Stomach (tissue), 9 donors: Measurements from ENCODE around the gene TEX51. TPM values are rescaled to one million over a fixed set of nuclear protein-coding genes. Genes with fewer than 3 reads are reported as not detected.

Source experiments
- DNase-seq, 2 donors: peaks; one replicate each; pipeline versions ENCODE4 v3.0.0 to v3.0.0-alpha.2; 2013 to 2019
- H3K27ac ChIP-seq, 5 donors: fragments of 200-600 bp in 4 of 5; sonication (generic) in 4 of 5; one replicate each; pipeline ENCODE4 v1.5.1; 2013 to 2019; ENCODE audit warnings: mild to moderate bottlenecking in 1 of 5, moderate library complexity in 1 of 5
- H3K27me3 ChIP-seq, 3 donors: fragments of 200-600 bp; sonication (generic); one replicate each; pipeline ENCODE4 v1.5.1; 2017 to 2019; ENCODE audit warnings: mixed run types in 1 of 3
- H3K36me3 ChIP-seq, 4 donors: fragments of 200-600 bp; sonication (generic); 1 replicate in 3 of 4; 2 replicates in 1 of 4; pipeline ENCODE4 v1.5.1; 2016 to 2019
- H3K4me1 ChIP-seq, 4 donors: fragments of 200-600 bp; sonication (generic); one replicate each; pipeline ENCODE4 v1.5.1; 2016 to 2019
- H3K4me3 ChIP-seq, 4 donors: fragments of 200-600 bp; sonication (generic) in 3 of 4; one replicate each; pipeline ENCODE4 v1.5.1; 2016 to 2019; ENCODE audit warnings: mild to moderate bottlenecking in 1 of 4
- H3K9me3 ChIP-seq, 4 donors: fragments of 200-600 bp; sonication (generic); one replicate each; pipeline ENCODE4 v1.5.1; 2016 to 2019
- EP300 ChIP-seq: sonication (generic); formaldehyde crosslinking; IDR thresholded peaks from one replicate; pipeline ENCODE4 v1.6.1; 2017; ENCODE audit warnings: antibody characterized with exemption
- POLR2A ChIP-seq, 4 donors: fragments of 450-650 bp; IDR thresholded peaks; one replicate each; pipeline ENCODE4 v1.6.1; 2016; ENCODE audit warnings: antibody characterized with exemption in 4 of 4, control low read depth in 2 of 4, mild to moderate bottlenecking in 1 of 4, moderate library complexity in 1 of 4
- POLR2AphosphoS5 ChIP-seq, 3 donors: sonication (generic); formaldehyde crosslinking; IDR thresholded peaks; one replicate each; pipeline ENCODE4 v1.6.1; 2016; ENCODE audit warnings: antibody characterized with exemption in 3 of 3
- WGBS, 5 donors: extraction: QIAGEN DNeasy Blood & Tissue Kit in 3 of 5; methylation state at CpG; one replicate each; pipeline versions ENCODE4 v1.1.5 to v1.1.7; 2013 to 2018; 5-methylcytosine and 5-hydroxymethylcytosine counted together
- intact Hi-C: fragments of 100-400 bp; cut with DNase I; formaldehyde crosslinking; loops from one replicate; pipeline ENCODE4 v1.15.1; 2023; ENCODE audit warnings: low total_unique reads
- polyA plus RNA-seq, 3 donors: library from polyadenylated mRNA; stranded (reverse); fragments of 200-250 nt; gene quantifications; one replicate each; pipeline ENCODE4 v1.2.3, GENCODE V29; 2013
- total RNA-seq, 5 donors: library from RNA; depleted of rRNA; stranded (reverse); fragments of >200 nt; gene quantifications; one replicate each; pipeline versions ENCODE4 v1.1.0 to v1.2.3, GENCODE V29; 2014 to 2016
- TF ChIP-seq, protein P1 (sequence below), 7 experiments: fragments of 450-650 bp in 4 of 7; fragments of 200-600 bp in 3 of 7; sonication (generic) in 3 of 7; IDR thresholded peaks; one replicate each; pipeline ENCODE4 v1.5.1; 2016 to 2019; ENCODE audit warnings: antibody characterized with exemption in 7 of 7, control low read depth in 2 of 7, mild to moderate bottlenecking in 1 of 7
- donor health status: healthy with polysubstance abuse.
- donor health status: Bipolar disorder and iron deficiency.
- donor health status: healthy.

The TEX51 gene
- total and polyA plus RNA-seq, 8 donors: not detected

DNA sequence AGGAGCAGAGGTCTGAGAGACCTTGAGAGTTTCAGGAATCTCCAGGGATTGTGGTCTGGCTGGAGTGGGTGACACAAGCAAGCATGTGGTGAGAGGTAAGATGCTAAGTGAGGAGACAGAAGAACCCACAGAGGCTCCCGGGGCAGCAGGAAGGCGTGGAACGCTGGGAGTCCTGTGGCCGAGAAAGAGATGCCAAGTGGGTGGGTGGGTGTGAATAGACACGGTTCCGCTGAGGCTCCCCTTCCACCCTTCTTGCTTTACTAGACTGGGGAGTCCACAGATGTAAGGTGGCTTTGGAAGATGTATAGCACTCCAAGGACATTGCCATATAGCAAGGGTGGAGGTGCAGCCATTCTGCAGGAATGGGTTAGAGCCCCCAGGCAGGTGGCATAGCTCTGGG is 4.2 kb downstream of the TEX51 start:
- Histone ChIP-seq H3K4me3 (no peak overlapping the region), H3K4me1 (no peaks in the 10 kb centered on the region), H3K27me3 (peaks cover 0 to 14% (median 0%) of the 10 kb centered on the region in 3 donors), H3K9me3 (peaks cover 0 to 14% (median 9%) of the 10 kb centered on the region in 4 donors), H3K36me3 (no peaks in the 10 kb centered on the region), H3K27ac (no peak overlapping the region)
- TF ChIP-seq POLR2A (IDR thresholded peaks at IDR 0.05) (no peak), EP300 (no peak), POLR2AphosphoS5 (IDR thresholded peaks at IDR 0.05) (no peak)
- TF ChIP-seq, protein P1, sequence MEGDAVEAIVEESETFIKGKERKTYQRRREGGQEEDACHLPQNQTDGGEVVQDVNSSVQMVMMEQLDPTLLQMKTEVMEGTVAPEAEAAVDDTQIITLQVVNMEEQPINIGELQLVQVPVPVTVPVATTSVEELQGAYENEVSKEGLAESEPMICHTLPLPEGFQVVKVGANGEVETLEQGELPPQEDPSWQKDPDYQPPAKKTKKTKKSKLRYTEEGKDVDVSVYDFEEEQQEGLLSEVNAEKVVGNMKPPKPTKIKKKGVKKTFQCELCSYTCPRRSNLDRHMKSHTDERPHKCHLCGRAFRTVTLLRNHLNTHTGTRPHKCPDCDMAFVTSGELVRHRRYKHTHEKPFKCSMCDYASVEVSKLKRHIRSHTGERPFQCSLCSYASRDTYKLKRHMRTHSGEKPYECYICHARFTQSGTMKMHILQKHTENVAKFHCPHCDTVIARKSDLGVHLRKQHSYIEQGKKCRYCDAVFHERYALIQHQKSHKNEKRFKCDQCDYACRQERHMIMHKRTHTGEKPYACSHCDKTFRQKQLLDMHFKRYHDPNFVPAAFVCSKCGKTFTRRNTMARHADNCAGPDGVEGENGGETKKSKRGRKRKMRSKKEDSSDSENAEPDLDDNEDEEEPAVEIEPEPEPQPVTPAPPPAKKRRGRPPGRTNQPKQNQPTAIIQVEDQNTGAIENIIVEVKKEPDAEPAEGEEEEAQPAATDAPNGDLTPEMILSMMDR (IDR thresholded peaks at IDR 0.05): no peak
- DNase-seq: no peak
- intact Hi-C loops: no loop called here
- WGBS, 5 donors: 78 to 94% (median 89%) methylated on average over 6 of the region's 6 CpGs

DNA sequence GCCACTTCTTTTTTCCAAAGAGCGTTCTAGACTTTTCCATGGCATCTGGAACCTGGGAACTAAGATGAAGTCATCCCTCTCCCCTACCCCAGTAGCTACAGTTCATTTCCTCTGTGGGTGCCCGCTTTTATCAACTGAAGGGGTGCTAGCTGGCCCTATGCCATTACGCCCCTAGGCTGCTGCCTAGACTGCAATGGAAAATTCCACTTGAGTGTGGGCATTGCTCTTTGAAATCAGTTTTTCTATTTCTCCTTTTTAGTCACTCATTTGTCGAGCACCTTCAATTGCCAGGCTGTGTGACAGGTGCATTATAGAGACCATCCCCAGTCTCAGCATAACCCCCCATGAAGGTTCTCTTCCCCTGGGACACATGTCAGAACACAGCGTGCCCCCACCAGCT is 7.3 kb downstream of the TEX51 start:
- H3K27ac ChIP-seq: no peak overlapping the region
- H3K4me1 ChIP-seq: peaks cover 0 to 10% (median 0%) of the 10 kb centered on the region in 4 donors
- peaks cover 0 to 15% (median 0%) of the 10 kb centered on the region in 3 donors for H3K27me3 ChIP-seq
- WGBS, 5 donors: 76 to 88% (median 81%) methylated on average over 5 of the region's 5 CpGs
- H3K4me3 ChIP-seq: no peak overlapping the region
- intact Hi-C loops: no loop called here
- H3K36me3 ChIP-seq: no peaks in the 10 kb centered on the region
- peak in 1 of 2 donors; percentile 1 for DNase-seq
- peaks cover 0 to 14% (median 9%) of the 10 kb centered on the region in 4 donors for H3K9me3 ChIP-seq
- TF ChIP-seq, protein P1 (IDR thresholded peaks at IDR 0.05): no peak
- TF ChIP-seq EP300 (no peak), POLR2AphosphoS5 (IDR thresholded peaks at IDR 0.05) (no peak), POLR2A (IDR thresholded peaks at IDR 0.05) (no peak)

DNA sequence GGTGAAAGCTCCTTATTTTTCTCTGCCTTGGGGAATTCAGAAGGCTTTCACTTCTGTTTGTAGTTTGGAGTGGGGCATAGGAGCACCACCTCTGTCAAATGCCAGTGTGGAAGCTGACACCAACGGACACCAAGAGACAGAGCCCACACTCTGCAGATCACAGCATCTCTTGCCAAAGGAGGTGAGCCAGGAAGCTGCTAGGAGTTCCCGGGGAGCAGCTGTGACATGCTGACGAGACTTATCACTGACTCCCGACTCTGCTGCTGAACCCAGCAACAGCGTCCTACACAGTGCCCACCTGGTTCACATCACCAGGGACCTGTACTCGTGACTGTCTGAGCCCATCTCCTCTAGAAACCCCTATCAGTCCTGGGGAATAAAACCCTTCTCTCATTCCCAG is 8.1 kb downstream of the TEX51 start:
- no peak overlapping the region for H3K4me3 ChIP-seq
- TF ChIP-seq POLR2AphosphoS5 (IDR thresholded peaks at IDR 0.05) (no peak), POLR2A (IDR thresholded peaks at IDR 0.05) (no peak), EP300 (no peak)
- TF ChIP-seq, protein P1 (IDR thresholded peaks at IDR 0.05): no peak
- DNase-seq: no peak
- no peaks in the 10 kb centered on the region for H3K36me3 ChIP-seq
- no peak overlapping the region for H3K27ac ChIP-seq
- 60 to 74% (median 63%) methylated on average over 6 of the region's 6 CpGs for WGBS, 5 donors
- H3K9me3 ChIP-seq: peaks cover 0 to 14% (median 9%) of the 10 kb centered on the region in 4 donors
- peaks cover 0 to 10% (median 0%) of the 10 kb centered on the region in 4 donors for H3K4me1 ChIP-seq
- H3K27me3 ChIP-seq: peaks cover 0 to 15% (median 0%) of the 10 kb centered on the region in 3 donors
- intact Hi-C loops: no loop called here

DNA sequence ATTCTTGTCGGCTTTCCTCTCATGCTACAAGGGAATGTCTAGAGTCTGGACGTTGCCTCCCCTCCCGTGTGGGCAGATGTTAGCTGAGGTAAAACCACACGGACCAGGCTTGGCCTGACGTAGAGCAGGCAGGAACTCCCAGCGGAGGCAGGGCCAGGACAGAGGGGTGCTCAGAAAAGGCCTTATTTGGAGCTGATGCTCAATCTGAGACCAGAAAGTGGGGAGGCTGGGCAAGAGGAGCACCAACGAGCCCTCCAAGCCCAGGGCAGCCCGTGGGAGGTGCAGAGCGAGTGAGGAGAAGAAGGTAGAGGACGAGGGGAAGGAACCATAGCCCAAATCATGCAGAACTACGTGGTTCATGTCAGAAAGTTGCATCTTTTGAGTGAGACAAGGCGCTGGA is 9.0 kb downstream of the TEX51 start:
- Histone ChIP-seq H3K4me1 (peaks cover 0 to 10% (median 0%) of the 10 kb centered on the region in 4 donors), H3K27ac (no peak overlapping the region), H3K27me3 (peaks cover 0 to 15% (median 0%) of the 10 kb centered on the region in 3 donors), H3K4me3 (no peak overlapping the region), H3K9me3 (peaks cover 0 to 14% (median 9%) of the 10 kb centered on the region in 4 donors), H3K36me3 (no peaks in the 10 kb centered on the region)
- TF ChIP-seq POLR2A (IDR thresholded peaks at IDR 0.05) (no peak), POLR2AphosphoS5 (IDR thresholded peaks at IDR 0.05) (no peak), EP300 (no peak)
- TF ChIP-seq, protein P1 (IDR thresholded peaks at IDR 0.05): no peak
- intact Hi-C loops: no loop called here
- 64 to 75% (median 67%) methylated on average over 12 of the region's 12 CpGs for WGBS, 5 donors
- DNase-seq: peak in 1 of 2 donors; percentile 63
